Measurements from ENCODE around the gene GRM2. TPM values are rescaled to one million over a fixed set of nuclear protein-coding genes. Genes with fewer than 3 reads are reported as not detected.

Gene GRM2
- total RNA-seq, 2 donors from 2014 or later: 3.9 to 7.4 TPM

DNA sequence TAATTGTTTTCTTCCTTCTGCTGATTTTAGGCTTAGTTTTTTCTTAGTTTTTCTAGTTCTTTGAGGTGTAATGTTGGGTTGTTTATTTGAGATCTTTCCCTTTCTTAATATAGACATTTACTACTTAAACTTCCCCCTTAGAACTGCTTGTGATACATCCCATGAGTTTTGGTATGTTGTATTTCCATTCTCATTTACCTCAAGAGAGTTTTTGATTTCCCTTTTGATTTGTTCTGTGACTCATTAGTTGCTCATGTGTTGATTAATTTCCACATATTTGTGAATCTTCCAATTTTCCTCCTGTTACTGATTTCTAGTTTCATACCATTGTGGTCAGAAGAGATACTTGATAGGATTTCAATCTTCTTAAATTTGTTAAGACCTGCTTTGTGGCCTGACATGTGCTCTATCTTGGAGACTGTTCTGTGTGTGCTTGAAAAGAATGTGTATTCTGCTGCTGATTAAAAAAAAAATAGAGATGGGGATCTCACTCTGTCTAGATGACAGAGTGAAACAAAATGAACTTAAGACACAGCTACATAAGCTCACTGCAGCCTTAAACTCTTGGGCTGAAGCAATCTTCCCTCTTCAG lies 22.3 kb downstream of the GRM2 start:
- peaks cover 5% of the 10 kb centered on the region for H3K9me3 ChIP-seq (ENCODE audit: control insufficient read depth, low read length)
- Mint-ChIP-seq H3K9me3 (no peaks in the 10 kb centered on the region), H3K36me3 (ENCODE audit: low read depth) (no peaks in the 10 kb centered on the region), H3K4me1 (peaks cover 1% of the 10 kb centered on the region), H3K27me3 (ENCODE audit: insufficient read depth) (no peaks in the 10 kb centered on the region), H3K4me3 (no peak overlapping the region), H3K27ac (no peak overlapping the region)
- H3K27me3 ChIP-seq (ENCODE audit: control insufficient read depth, insufficient read depth, low read length, poor library complexity, severe bottlenecking): no peaks in the 10 kb centered on the region
- H3K4me3 ChIP-seq (ENCODE audit: low read length): no peak overlapping the region
- H3K4me1 ChIP-seq (ENCODE audit: control insufficient read depth, insufficient read depth, low read length): no peaks in the 10 kb centered on the region
- H3K36me3 ChIP-seq (ENCODE audit: control insufficient read depth, insufficient read depth, low read length): no peaks in the 10 kb centered on the region
- H3K27ac ChIP-seq (ENCODE audit: low read depth, low read length): no peak overlapping the region
- no peak for DNase-seq
- TF ChIP-seq, protein P1, sequence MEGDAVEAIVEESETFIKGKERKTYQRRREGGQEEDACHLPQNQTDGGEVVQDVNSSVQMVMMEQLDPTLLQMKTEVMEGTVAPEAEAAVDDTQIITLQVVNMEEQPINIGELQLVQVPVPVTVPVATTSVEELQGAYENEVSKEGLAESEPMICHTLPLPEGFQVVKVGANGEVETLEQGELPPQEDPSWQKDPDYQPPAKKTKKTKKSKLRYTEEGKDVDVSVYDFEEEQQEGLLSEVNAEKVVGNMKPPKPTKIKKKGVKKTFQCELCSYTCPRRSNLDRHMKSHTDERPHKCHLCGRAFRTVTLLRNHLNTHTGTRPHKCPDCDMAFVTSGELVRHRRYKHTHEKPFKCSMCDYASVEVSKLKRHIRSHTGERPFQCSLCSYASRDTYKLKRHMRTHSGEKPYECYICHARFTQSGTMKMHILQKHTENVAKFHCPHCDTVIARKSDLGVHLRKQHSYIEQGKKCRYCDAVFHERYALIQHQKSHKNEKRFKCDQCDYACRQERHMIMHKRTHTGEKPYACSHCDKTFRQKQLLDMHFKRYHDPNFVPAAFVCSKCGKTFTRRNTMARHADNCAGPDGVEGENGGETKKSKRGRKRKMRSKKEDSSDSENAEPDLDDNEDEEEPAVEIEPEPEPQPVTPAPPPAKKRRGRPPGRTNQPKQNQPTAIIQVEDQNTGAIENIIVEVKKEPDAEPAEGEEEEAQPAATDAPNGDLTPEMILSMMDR (conservative IDR thresholded peaks at IDR 0.05): no peak
- no peak overlapping the region for H3K9ac ChIP-seq (ENCODE audit: extremely low read depth, low read length, poor library complexity, severe bottlenecking)

DNA sequence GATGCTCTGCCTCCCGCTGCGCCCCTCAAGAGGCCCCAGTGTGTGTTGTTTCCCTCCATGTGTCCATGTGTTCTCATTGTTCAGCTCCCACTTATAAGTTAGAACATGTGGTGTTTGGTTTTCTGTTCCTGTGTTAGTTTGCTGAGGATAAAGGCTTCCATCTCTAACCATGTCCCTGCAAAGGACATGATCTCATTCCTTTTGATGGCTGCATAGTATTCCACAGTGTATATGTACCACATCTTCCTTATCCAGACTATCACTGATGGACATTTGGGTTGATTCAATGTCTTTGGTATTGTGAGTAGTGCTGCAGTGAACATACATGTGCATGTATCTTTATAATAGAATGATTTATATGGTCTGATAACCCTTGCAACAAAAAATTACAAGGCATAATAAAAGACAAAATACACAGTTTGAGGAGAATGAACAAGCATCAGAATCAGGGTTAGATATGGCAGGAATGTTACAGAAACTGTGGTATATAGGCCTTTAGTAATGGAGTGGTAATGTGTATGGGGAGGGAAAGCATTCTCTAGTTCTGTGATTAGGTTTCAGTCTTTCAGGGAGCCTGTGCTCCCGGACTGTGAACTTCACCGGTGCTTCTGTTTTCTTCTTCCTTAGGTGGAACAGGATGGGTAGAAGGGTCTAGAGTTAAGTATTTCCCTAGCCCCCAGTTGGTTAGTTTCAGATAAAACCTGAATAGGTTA lies 27.1 kb downstream of the GRM2 start:
- WGBS, 2 experiments (ENCODE audit: insufficient coverage in 1 of 2, insufficient read length in 1 of 2): 80 to 100% methylated on average over 2 to 4 of the region's 4 CpGs
- peak overlapping the region; percentile 91 for H3K27ac Mint-ChIP-seq
- no peak overlapping the region for H3K27ac ChIP-seq (ENCODE audit: low read depth, low read length)

DNA sequence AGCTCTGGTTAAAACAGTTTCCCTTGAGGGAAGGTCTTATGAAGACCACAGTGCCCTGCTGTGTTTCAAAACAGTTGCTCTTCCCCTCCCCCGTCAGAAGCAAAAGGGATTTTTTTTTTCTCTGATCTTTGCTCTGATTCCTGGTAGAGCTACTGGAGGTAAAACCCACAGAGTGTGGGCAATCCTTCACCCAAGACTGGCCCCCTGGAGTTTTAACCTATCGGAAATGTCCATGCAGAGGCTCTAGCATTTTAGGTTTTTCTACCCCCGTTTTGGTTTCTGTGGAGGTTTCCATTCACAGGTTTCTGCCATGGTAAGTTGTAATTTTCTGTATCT lies 27.7 kb downstream of the GRM2 start:
- no peaks in the 10 kb centered on the region for H3K36me3 Mint-ChIP-seq (ENCODE audit: low read depth)
- H3K36me3 ChIP-seq (ENCODE audit: control insufficient read depth, insufficient read depth, low read length): no peaks in the 10 kb centered on the region
- H3K27ac Mint-ChIP-seq: peak overlapping the region; percentile 91
- H3K9ac ChIP-seq (ENCODE audit: extremely low read depth, low read length, poor library complexity, severe bottlenecking): peak overlapping the region; percentile 39
- H3K27me3 Mint-ChIP-seq (ENCODE audit: insufficient read depth): peaks cover 3% of the 10 kb centered on the region
- DNase-seq: no peak
- peak overlapping the region; percentile 71 for H3K4me3 ChIP-seq (ENCODE audit: low read length)
- peak overlapping the region; percentile 34 for H3K4me3 Mint-ChIP-seq
- no peak overlapping the region for H3K27ac ChIP-seq (ENCODE audit: low read depth, low read length)
- peaks cover 12% of the 10 kb centered on the region for H3K4me1 Mint-ChIP-seq
- H3K9me3 ChIP-seq (ENCODE audit: control insufficient read depth, low read length): peaks cover 5% of the 10 kb centered on the region
- peaks cover 6% of the 10 kb centered on the region for H3K4me1 ChIP-seq (ENCODE audit: control insufficient read depth, insufficient read depth, low read length)
- WGBS, 2 experiments (ENCODE audit: insufficient coverage in 1 of 2, insufficient read length in 1 of 2): 37 to 58% methylated on average over 2 to 3 of the region's 3 CpGs
- H3K9me3 Mint-ChIP-seq: no peaks in the 10 kb centered on the region
- no peaks in the 10 kb centered on the region for H3K27me3 ChIP-seq (ENCODE audit: control insufficient read depth, insufficient read depth, low read length, poor library complexity, severe bottlenecking)
- TF ChIP-seq, protein P1 (conservative IDR thresholded peaks at IDR 0.05): no peak

More for the DNA sequence above, 27.1 kb downstream of the GRM2 start:
- peaks cover 6% of the 10 kb centered on the region for H3K4me1 ChIP-seq (ENCODE audit: control insufficient read depth, insufficient read depth, low read length)
- H3K9me3 Mint-ChIP-seq: no peaks in the 10 kb centered on the region
- DNase-seq: no peak
- no peaks in the 10 kb centered on the region for H3K27me3 ChIP-seq (ENCODE audit: control insufficient read depth, insufficient read depth, low read length, poor library complexity, severe bottlenecking)
- no peaks in the 10 kb centered on the region for H3K36me3 Mint-ChIP-seq (ENCODE audit: low read depth)
- H3K4me3 ChIP-seq (ENCODE audit: low read length): peak overlapping the region; percentile 71
- peak overlapping the region; percentile 39 for H3K9ac ChIP-seq (ENCODE audit: extremely low read depth, low read length, poor library complexity, severe bottlenecking)
- TF ChIP-seq, protein P1 (conservative IDR thresholded peaks at IDR 0.05): no peak
- H3K9me3 ChIP-seq (ENCODE audit: control insufficient read depth, low read length): peaks cover 5% of the 10 kb centered on the region
- H3K4me1 Mint-ChIP-seq: peaks cover 12% of the 10 kb centered on the region
- no peaks in the 10 kb centered on the region for H3K36me3 ChIP-seq (ENCODE audit: control insufficient read depth, insufficient read depth, low read length)
- peaks cover 3% of the 10 kb centered on the region for H3K27me3 Mint-ChIP-seq (ENCODE audit: insufficient read depth)
- H3K4me3 Mint-ChIP-seq: peak overlapping the region; percentile 34

Data from endodermal cell (in vitro differentiated cells).